A375 (cell line): Measurements from ENCODE around the gene GRB14. TPM values are rescaled to one million over a fixed set of nuclear protein-coding genes. Genes with fewer than 3 reads are reported as not detected.

Experiments used
- total RNA-seq: library from RNA; depleted of rRNA; stranded (reverse); fragments of >200 nt; shearing (Covaris generic); gene quantifications from 2 replicates; pipeline ENCODE4 v1.2.3, GENCODE V29; 2014; rRNA removed

The GRB14 gene
- total RNA-seq, result 0.45 and 0.53 TPM in 2 replicates

GRCh38 chr2:164620873-164621763, at the start of gene GRB14:
TSS of gene GRB14 (minus strand) at chr2:164621482. CDS start at chr2:164621309, 173 bp downstream.

Other genes with a start within 250 kb of the GRB14 start
- gene COBLL1, start 220.3 kb upstream of the GRB14 start, total RNA-seq, result 2.8 and 2.9 TPM in 2 replicates